HG03064 (cell line): Measurements from ENCODE around the gene GSTO2.

ENCODE experiments used
- ATAC-seq: cut with Tn5 transposase; IDR thresholded peaks from one replicate; pipeline ENCODE4 v1.9.1; 2021; ENCODE audit warnings: low read depth; ENCODE audit not compliant: unreplicated experiment

The GSTO2 gene

DNA sequence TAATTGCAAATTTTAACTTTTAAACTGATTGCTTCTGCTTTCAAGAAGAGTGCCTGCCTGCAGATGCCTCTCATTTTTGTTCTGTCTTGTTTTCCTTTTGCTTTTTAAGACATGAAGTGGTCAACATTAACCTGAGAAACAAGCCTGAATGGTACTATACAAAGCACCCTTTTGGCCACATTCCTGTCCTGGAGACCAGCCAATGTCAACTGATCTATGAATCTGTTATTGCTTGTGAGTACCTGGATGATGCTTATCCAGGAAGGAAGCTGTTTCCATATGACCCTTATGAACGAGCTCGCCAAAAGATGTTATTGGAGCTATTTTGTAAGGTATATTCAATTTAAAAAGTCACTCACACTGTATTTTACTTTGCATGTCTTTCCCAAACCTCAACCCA is 8.8 kb downstream of the GSTO2 start:
- ATAC-seq: no peak

DNA sequence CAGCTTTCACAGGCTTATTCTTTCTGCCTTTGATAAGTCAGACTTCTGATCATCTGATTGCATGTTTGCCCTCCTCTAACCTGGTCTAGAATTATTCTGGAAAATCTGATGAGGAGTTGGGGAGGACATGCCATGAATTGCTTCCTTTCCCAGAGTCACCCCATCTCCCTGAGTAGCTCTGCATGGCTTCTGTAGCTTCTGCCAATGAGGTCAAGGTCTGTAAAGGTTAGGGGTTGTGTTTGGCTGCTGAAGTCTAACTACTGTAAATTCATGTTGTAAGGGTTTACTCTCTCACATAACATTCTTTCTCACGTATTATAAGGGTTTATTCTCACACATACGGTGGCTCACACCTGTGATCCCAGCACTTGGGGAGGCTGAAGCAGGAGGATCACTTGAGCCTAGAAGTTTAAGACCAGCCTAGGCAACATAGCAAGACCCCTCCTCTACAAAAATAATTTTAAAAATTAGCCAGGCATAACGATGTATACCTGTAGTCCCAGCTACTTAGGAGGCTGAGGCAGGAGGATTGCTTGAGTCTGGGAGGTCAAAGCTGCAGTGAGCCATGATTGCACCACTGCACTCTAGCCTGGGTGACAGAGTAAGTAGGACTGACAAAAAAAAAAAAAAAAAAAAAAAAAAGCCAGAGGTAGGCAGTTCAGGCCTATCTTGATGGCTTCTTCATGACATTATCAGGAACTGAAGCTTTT is 10.7 kb downstream of the GSTO2 start:
- ATAC-seq: no peak

DNA sequence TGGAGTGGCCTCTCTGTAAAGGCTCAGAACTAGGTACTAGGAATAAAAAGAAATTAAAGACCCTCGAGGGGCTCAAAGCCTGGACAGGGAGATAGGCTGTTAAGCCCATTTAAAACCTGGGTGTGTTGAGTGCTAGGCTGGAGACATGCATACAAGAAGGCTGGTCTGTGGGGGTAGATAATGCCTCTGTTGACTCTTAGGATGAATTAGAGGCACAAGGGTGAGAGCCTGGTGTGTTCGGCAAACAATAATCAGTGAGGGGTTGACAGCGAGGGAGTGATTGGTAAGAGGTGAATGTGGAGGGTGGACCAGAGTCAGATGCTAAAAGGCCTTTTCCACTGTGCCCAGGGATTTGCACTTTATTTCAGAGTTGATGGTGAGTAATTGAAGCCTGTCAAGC is 12.7 kb downstream of the GSTO2 start:
- no peak for ATAC-seq

DNA sequence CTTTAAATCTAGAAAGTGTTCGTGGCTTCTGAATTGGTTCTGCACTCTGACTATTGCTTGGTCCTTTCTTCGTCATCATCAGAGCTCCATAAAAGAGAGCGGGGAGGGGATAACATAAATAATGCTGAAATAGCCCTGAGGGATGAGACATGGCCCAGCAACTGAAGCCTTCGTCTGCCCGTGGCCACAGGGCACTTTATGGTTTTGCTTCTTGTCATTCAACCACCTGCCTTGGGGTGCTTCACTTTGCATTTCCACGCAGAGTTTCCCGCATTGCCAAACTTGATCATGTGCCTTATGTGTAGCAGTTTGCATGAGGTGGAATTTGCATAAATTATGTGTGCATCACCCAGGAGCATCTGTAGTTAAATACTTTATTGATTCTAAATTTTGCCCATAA is 15.9 kb downstream of the GSTO2 start:
- no peak for ATAC-seq

DNA sequence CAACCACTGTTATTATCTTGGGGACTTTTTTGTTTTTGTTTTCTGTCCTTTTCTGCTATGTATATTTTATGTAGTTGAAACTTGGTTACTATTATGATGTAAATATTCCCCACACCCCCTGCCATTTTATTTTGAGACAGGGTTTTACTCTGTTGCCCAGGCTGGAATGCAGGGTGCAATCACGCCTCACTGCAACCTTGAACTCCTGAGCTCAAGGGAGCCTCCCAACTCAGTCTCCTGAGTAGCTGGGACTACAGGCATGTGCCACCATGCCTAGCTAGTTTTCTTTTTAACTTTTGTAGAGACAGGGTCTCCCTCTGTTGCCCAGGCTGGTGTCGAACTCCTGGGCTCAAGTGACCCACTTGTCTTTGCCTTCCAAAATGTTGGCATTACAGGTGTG is 18.0 kb downstream of the GSTO2 start:
- ATAC-seq: no peak

DNA sequence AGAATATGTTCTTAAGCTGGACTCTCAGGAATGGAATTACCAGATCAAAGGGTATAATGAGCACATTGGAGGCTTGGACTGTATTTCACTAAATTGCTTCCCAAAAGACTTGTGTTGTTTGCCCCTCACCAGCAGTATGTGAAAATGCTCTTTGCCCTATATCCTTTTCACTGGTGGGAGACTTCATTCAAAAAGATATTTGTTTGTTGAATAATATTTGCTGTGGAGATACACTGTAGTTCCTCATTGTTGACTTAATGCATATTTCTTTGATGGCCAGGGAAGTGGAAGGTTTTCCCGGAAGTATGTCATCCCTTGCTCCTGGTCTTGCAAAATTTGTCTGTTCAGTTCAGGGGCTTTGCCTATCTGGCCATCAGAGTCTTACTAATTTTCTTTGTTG is 19.4 kb downstream of the GSTO2 start:
- no peak for ATAC-seq

DNA sequence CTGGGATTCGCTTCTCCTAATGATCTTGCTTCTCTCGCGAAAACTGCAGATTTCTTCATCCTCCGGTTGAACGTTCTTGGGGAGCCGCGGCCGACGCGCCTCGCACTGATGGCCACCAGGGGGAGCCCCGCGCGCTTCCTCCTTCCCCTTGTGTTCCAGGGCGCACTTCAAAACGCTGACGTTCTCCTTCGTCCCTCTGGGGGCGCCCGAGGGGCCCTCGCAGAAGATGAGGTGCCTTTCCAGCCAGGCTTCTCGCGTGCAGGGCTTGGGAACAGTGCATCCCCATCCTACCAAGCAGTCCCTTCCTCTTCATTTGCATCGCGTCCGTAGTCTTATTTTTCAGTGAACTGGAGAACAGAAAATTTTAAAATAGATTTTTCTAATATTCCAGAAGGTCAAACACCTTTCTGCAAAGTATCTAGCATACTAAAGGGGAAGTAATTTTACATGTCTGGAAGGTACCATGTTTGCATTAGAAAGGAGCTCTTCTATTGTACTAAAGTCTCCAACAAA is 22.5 kb downstream of the GSTO2 start:
- peak; percentile 99 for ATAC-seq

DNA sequence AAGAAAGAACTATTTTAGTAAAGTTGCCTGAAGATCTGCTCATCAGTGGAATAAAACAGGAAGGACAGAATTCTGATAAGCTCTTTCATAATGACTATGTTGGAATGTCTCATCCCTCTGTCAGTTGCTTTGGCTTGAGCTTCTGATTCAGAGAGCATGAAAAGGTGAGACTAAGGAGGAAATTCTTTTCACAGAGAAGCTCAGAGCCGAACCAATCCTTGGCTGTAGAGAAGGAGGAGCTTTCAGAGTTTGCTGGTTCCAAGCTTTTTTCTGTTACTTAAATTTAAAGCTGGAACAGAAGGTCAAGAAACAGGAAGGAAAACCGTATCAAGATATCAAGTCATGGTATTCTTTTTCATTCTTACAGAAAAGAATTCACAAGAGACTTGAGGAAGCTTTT is 24.0 kb downstream of the GSTO2 start:
- ATAC-seq: no peak

DNA sequence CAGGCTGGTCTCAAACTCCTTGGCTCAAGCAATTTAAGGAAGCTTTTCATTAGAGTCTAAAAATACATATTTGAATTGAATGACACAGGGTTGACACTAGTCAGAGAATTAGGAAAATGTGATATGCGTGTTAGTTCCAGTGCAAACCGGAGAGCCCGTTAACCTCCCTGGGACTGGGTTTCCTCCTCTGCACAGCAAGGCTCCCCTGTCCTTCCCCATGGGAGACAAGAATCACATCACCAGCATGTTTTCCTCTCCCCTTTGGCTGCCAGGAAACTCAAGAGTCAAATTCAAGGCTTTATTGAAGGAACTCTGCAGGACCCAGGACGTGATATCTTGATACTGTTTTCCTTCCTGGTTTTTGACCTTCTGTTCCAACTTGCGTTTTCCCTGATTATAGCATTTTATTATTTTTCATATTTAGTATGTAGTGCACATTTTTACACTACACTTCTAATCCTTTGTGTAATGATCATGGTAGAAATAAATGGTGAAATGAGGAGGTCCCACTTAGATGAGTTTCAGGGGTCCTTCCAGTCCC is 24.9 kb downstream of the GSTO2 start:
- ATAC-seq: no peak

DNA sequence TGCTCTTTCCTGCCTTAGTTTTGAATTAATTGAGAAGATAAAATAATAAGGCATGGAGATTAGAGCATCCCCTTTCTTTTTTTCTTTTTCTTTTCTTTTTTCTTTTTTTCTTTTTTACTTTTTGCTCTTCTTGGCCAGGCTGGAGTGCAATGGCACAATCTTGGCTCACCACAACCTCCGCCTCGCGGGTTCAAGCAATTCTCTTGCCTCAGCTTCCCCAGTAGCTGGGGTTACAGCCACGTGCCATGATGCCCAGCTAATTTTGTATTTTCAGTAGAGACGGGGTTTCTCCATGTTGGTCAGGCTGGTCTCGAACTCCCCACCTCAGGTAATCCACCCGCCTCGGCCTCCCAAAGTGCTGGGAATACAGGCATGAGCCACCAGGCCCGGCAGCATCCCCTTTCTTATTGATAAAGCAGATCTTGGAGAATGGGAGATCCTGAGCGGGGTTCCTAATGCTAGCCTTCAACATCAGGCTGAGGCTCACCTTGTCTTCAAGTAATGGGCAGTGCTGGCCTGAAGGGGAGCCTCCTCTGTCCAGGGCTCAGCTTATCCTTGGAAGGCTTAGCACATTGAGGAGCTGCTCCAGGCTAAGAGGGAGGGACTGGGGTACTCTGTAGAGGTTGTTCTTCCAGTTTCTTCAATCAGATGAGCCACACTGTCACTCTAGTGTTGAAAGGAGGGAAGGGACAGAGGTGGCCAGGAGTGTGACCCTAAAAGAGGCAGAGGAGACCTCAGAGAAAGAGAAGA is 27.9 kb downstream of the GSTO2 start:
- no peak for ATAC-seq

DNA sequence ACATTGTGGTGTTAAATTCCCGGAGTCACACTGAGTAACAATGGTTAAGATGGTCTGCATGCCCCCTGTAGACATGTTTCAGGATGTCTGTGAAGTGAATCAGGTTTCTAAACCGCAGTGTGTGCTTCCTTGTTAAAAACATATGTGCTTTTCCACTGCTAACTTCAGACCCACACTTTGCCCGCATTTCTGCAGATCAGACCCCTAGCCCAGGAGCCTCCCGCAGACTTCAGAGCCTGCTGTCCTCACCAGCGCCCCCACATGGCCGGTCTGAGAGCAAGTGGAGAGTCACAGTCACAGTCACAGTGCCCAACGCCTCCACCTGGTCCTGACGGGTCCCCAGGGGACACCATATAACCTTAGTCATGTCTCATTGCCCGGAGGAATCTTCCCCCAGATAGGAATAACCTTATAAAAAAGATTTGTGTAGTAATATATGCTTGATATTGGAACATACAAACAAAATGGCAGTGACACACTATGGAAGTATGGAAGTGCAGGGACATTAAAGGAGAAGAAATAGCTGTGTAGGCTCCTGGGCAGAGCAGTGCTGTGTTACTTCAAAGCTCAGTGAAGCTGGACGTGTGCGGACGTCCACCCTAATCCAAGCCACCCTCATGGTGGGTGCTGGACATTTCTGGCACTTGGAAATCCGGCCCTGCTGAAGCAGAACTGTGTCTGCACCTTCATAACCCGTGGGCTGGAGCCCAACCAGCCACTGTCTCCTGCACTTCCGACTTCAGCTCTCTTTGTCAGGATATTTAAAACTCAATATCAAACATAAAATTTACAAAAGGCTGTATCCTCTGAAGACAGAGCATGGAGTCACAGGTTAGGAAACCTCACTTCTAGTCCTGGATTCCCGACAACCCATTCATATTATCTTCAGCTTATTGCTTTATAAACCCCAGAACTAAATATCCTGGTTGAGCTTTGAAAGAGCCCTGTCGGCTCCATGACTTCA is 29.0 kb downstream of the GSTO2 start:
- no peak for ATAC-seq

DNA sequence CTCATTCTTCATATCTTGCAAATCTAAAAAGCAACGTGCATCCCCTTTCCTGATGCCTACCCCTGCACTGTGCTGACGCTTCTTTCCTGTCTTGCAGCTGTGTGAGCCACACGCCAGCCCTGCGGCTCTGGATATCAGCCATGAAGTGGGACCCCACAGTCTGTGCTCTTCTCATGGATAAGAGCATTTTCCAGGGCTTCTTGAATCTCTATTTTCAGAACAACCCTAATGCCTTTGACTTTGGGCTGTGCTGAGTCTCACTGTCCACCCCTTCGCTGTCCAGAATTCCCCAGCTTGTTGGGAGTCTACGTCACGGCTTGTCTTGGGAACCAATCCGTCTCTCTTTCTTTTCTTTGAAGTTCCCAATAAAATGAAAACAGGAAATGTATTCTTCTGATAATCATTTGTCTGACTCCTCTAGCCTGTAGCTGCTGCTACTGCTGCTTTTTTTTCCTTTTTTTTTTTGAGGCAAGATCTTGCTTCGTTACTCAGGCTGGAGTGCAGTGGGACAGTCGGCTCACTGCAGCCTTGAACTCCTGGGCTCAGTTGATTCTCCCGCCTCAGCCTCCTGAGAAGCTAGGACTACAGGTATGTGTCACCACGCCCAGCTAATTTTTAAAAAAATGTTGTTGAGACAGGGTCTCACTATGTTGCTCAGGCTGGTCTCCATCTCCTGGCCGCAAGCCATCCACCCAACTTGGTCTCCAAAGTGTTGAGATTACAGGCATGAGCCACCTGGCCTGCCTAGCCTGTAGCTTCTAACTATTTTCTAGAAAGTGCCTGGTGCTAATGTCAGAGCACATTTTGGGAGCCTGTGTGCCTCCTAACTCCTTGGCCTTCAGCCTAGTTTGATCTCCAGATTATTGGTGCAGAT is 30.3 kb downstream of the GSTO2 start:
- ATAC-seq: no peak

DNA sequence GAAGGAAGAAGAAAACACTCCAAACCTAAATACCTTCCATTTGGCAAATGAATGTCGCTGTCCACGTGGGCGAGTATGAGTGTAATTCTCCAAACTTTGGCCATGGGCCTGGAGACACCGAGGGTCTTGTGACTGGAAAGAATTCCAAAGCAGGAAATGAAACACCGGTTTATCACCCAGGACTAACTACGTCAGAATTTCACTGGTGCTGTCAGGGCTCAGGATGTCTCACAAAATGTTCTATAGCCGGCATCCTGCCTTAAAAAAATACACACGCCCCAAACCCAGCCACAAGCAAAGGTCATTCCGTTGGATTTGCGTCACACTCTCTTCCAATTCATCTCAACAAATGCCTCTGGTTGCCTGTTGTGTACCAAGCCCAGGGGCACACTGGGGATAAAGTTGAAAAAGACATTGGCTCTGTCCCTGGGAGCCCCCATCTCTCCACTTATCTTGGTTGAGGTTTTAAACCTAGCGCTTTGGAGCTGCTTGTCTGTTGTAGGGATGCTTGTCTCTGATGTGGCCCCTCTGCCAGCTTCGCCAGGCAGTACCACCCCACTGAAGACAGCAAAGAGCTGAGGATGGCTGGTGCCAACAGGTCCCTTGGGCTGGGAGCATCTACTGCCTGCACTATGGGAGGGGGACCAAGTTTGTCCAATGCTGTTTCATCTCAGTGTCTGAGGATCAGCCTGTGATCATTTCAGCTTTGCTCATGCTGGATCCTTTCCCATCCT is 31.2 kb downstream of the GSTO2 start:
- ATAC-seq: no peak

DNA sequence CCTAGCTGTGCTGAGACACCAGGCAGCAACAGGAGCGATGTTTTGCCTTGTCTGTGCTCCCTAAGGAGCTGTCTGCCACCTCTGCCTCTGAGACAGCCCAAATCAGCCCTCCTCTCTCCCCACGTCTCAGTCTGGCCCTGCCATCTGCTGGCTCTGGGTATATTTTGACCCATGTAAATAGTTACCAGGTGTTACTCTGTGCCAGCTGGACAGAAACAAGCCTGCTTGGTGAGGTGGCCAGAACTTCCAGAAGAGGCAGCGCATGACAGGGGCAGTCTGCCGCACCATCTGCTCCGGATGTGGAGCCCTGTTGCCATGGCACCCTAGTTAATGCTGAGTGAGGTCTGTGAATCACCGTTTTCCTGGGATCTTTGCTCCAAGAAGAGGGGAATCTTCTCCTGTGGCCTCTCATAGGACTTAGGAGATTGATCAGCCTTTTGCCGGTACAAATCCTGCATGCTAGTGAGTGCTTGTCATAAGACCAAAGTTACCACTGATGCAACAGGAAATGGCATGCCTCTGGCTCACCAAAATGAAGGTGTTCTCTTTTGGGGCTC is 31.8 kb downstream of the GSTO2 start:
- ATAC-seq: no peak

DNA sequence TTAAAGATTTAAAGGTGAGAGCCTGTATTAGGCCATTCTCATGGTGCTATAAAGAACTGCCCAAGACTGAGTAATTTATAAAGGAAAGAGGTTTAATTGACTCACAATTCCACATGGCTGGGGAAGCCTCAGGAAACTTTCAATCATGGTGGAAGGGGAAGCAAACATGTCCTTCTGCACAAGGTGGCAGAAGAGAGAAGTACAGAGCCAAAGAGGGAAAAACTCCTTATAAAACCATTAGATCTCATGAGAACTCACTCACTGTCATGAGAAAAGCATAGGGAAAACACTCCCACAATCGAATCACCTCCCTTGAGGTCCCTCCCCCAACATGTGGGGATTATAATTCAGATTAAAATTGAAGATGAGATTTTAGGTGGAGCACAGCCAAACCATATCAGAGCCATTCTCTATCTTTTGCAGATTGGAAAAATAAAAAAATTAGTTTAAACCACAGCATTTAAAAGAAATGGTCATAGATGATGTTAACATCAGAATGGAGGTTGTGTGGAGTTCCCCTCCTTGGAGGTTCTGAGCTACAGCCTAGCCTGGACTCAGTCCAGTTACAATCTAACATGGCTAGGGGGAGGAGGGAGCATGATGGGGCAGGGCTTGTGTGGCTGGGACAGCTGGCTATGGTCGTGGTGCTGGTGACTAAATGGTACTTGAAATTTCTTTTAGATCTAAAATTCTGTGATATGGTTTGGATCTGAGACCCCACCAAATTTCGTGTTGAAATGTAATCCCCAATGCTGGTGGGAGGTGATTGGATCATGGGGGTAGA is 33.1 kb downstream of the GSTO2 start:
- no peak for ATAC-seq

DNA sequence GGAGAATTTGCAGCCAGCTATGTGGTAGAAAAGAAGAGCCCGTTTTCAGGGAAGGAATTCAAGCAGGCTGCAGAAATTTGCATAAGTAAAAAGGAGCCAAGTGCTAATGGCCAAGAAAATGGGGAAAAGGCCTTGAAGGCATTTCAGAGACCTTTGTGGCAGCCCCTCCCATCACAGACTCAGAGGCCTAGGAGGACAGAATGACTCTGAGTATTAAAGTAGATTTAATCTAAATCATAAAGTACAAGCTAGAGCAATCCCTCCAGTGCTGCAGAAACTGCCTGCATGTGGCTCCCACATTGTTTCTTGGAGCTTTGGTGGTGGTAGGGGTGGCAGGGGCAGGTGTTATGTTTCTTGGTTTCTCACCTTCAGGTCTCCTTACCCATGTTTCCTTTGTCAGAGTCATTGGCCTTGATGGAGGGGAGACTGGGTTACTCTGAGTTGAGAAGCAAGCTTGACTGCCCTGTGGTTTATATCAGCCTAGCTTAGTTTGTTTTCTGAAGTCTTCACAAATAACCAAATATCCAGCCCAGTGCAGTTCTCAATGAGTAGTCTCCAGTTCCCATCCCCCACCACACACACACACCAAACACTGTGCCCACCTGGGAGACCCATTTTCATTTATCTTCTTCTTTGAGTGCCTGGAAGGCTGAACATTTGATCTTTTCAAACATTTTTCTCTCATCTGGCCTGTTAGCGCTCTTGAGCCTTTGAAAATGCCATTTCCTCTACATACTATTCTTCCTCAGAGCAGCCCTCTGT is 34.8 kb downstream of the GSTO2 start:
- ATAC-seq: no peak

DNA sequence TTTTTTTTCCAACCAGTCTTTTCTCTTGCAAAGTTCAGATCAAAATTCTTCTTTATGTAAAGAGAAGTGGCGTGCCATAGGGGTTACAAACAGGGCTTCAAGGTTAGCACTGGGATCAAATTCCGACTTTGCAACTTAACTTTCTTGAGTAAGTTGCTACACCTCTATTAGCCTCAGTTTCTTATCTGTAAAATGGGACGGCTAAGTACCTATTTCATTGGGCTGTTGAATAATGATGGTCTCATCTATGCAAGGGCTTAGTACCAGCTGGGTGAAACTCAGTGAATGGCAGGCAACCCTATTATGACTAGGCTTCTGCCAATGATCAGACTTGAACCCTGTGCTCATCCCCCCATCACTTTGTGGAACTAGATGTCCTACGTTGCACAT is 35.4 kb downstream of the GSTO2 start:
- no peak for ATAC-seq
